Iris pigment epithelial cell (primary cell): Measurements from ENCODE around the gene ZMYND11.
"Not testable (repeated sequence)": the region's sequence is repeated elsewhere in the genome, so short reads cannot be mapped to it uniquely, and the experiment has no call there.

ENCODE experiments used
- DNase-seq: peaks from one replicate; pipeline ENCODE4 v3.0.0-alpha.2; 2011; ENCODE audit warnings: low read depth

Gene ZMYND11

DNA sequence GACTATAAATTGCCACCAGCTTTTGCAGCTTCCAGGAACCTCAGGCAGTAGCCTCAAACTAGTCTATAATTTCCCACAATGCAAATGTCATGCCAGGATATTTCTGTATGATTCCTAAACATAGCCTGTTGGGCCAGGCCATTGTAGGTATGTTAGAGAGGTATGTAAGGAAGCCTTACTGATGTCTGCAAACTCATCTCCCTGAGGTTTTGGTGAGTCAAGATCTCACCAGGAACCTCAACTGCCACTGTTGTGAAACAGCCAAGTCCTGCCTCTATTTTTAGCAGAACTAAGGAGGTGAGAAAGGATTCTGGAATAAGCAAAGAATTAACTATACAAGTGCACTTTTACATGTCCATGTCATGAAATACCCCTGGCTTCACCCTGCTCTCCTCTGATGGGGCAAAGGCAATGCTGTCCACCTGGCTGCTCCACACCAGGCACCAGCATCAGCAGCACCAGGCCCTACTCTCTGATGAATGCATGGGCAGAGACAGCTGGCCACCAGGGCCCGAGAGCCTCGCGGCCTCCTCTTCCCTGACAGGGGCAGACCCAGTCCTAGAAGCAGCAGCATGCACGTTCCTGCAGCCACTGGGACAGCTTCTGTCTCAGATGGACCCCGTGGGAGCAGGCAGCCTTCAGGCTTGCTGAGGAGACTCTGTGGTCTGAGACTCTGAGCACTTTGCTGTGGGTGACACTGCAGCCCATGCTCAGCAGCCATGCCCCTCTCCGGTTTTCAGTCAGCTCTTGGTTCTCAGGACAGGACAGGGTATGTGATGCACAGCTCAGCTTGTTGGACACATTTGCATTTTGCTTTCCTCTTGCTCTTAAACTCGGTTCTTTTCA, 147.3 kb downstream of the ZMYND11 start:
- peak; percentile 67 for DNase-seq

DNA sequence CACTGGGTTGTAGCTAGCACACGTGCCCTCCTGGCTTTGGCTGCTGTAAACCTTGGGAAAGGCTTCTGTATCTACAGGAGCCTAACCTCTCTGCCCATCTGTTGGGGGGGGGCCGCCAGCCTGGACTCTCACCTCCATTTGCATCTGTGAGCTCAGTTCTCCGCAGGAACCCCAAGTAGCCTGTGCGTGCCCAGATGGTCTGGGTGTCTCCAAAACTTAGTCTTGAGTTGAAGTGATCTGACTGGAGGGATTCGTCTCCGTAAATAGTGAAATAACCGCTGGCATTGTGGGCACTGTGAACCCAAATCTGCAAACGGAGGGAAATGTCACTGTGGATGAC, 147.9 kb downstream of the ZMYND11 start:
- DNase-seq = no peak

DNA sequence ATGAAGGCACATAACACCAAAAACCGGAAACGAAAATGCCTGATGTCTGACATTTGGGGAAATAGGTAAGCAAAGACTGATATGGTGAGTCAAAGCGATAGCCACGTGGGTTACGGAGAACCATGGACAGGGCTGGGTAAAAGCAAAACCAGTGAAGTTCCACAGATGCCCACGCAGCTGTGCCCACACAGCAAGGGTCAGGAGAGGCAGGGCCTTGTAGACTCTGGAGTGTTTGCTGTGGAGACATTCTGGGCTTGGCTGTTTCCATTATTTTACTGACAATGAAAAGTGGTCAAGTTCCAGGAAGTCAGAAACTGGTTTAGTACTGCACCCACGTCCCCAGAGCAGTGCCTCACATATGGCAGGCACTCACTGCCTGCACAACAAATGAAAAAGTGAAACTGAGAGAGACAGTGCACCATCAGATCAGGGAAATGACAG, 148.7 kb downstream of the ZMYND11 start:
- DNase-seq = no peak

DNA sequence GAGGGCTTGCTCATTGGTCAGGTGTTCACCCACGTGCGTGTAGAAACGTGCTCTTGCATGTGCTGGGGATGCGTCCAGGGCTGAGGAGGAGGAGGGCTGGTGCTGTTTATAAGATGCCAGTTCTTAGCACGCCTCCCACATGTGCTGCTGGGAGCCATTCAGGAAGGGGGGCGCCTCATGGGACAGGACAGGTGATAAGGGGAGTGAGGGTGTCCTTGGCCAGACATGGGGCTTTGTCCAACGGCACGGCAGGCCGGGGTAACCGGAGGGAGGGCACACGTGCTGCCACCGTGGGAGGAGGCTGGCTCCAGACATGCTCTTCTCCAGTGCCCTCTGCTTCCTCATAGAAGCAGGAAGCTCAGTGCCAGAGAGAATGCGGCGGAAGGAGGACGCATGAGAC, 150.0 kb downstream of the ZMYND11 start:
- DNase-seq = no peak

DNA sequence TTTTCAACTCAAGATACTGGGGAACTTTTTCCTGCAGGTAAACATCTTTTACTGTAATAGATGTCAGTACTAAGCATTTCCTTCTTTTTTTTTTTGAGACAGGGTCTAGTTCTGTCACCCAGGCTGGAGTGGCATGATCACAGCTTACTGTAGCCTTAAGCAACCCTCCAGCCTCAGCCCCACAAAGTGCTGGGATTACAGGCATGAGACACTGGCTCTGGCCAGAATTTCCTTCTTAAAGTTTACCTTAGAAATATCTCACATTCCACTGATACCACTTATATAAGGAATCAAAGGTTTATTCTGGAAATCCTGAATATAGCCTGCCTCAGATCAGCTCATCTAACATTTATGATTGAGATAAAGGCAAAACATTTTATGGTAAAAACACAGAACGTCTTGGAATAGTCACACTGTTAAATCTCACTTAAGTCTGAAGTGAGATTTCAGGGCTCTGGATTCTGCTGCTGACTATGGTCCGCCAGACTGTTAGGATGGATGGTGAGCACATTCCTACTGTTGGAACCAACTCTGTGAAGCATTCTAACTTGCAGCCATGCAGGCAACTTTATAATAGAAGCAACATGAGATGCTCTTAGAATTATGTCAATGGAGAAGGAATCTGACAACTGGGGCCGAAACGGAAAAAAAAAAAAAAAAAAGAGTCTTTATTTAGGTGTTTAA, 151.9 kb downstream of the ZMYND11 start:
- peak; percentile 42 for DNase-seq

DNA sequence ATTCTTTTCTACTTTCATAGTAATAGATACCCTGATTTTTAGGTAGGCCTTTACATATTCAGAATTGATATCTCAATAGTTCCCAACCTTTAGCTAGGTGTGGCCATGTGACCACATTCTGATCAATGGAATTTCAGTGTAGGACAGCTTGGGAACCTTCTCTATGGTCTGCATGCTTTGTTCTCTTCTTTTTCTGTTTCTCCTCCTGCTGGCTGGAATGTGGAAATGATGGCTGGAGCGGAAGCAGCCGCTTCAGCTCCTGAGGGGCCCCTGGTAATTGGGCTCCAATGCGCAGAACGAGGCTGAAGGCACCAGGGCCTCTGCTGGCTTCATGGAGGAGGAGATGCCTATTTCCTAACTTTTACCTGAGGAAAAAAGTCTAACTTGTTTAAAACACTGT, 152.6 kb downstream of the ZMYND11 start:
- DNase-seq = no peak

DNA sequence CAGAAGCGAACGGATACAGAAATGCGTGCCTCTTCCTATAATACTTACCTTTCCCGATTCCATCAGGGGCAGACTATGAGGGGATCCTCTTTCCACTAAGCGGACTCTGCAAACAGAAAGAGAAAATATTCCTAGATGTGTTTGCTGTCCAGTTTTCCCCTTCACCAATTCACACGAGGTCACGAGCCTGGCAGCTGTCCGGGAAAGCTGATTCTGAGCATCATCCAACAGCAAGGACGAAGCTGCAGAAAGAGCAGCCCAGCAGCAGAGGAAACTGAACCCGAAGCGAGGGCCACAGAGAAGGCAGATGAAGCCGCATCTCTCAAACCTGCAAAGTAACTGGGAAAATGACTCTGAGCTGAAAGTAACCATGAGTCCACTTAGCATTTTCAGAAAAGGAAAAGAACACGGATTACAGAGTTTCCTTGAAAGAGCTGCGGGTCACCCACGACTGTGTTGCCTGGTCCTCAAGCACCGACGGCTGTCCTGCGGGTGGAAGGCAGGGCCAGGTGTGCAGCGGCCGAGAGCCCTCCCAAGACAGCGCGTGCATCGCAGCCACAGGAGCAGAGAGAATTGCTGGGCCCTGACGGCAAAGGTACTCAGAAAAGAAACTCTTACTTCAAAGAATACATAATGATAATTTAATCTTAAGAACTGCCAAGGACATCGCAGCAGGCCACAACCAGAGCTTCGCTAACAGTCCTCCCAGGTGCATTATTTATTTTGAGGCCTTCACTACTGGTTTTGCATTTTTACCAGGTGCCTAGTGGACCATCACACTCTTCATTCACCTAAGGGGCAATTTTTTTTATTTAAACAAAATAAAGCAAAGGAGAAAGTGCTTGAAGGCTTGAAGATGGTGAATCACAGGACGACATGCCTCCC, 153.3 kb downstream of the ZMYND11 start:
- no peak for DNase-seq

DNA sequence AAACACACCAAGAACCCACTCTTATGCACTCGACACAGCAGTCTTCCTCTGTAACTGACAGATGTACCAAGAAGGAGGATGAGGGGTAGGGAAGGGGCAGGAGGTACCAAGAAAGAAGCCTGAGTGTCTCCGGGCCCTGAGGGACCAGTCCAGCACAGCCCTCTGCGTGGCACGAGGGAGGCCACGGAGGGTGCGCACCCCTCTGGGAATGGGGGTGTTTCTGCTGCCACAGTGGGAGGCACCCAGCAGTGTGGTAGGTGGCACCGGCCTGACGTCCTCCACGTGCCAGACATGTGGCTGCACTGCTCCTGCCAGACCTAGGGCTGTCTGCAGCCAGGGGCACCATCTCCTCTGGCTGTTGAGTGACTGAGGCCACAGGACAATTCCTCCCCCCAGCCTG, 154.3 kb downstream of the ZMYND11 start:
- no peak for DNase-seq

DNA sequence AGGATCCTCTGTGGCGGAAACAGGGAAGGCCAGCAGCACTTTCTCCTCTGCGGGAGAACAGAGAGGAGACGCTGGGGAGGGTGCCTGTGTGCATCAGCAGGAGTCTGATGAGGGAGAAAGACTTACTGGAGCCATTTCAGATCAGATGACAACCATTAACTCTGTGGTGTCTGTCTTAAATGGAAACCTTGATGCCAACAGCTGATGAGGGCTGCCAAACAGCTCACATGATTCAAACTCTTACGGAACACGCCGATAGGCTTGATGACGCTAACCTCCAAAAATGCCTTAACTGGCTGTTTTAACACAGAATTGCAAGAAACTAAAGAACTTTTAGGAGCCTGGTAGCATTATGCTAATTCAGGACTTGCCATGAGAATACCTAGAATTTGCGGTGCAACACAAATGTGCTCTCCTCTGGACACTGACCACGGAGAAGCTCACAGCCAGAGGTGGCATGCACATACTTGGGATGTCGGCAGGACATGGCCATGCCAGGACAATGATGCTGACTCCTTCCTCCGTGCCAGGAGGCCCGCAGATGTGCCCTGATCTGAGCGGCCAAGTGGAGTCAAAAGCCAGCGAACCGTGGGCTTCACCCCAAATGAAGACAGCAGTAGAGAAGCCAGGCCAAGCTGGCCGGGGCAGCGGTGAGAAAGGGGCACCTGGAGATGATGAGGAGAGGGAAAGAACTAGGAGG, 154.9 kb downstream of the ZMYND11 start:
- no peak for DNase-seq

DNA sequence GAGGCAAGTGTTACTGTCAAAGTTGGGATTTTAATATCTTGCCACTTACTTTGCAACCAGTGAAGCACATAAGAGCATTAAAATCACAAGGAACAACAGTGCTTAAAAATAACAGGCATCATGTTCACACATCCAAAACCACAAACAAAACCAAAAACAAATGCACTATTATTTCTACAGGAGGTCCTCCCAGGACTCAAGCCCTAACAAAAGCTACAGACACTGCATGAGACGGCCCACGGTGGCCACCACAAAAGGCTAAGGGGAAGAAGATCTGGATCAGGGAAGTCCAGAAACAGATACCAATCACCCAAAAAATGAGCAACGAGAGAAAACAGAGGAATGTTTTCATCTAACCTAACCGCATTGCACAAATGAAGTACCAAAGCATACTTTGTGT, 158.4 kb downstream of the ZMYND11 start:
- no peak for DNase-seq

DNA sequence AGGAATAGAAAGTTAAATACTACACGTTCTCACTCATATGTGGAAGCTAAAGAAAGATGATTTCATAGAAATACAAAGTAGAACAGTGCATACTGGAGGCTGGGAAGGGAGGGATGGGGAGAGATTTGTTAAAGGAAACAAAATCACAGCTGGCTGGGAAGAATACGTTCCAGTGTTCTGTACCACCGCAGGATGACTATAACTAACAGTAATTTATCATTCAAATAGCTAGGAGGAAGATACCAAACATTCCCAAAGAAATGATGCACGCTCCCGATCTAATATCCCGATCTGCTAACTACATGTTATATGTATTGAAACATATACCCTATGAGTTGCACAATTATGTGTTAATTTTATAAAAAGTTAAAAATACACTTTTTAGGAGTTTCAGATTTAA, 162.3 kb downstream of the ZMYND11 start:
- DNase-seq = peak; percentile 32

DNA sequence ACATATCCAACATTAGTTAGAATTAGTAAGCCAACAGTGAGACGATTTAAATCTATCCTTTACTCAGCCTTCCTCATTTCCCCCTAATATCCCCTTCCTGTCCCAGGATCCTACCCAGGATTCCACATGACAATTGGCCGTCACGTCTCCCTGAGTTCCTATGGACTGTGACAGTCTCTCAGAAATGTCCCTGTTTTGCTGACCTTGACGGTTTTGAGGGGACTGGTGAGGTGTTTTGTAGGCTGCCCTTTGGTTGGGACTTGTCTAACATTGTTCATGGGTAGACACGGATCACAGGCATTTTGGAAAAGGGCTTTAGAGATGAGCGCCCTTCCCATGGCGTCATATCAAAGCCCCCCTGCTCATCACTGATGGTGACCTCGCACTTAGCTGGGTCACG, 162.8 kb downstream of the ZMYND11 start:
- DNase-seq = no peak

DNA sequence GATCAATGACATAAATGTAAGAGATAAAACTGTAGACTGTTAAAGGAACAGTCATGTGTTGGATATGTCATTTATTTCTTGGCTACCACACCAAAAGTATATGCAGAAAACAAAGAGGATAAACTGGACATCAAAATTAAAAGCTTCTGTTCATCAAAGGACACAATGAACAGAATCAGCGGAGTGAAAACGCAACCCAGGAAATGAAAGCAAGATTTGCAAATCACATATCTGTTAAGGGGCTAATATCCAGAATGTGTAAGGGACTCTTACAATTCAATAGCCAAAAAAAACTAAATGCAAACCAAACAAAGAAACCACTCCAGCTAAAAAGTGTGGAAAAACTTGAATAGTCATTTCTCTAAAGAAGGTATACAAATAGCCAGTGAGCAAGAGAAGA, 164.3 kb downstream of the ZMYND11 start:
- DNase-seq = no peak

DNA sequence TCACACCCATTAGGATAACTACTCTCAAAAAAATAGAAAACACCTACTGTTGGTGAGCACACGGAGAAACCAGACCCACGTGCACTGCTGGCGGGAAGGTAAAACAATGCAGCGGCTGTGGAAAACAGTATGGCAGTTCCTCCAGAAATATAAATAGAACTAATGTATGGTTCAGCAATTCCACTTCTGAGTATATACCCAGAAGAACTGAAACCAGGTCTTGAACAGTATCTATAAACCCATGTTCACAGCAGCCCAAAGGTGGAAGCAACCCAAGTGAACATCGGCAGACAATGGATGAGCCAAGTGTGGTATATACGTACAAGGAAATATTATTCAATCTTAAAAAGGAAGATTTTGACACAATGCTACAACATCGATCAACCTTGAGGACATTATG, 164.7 kb downstream of the ZMYND11 start:
- DNase-seq = no peak

DNA sequence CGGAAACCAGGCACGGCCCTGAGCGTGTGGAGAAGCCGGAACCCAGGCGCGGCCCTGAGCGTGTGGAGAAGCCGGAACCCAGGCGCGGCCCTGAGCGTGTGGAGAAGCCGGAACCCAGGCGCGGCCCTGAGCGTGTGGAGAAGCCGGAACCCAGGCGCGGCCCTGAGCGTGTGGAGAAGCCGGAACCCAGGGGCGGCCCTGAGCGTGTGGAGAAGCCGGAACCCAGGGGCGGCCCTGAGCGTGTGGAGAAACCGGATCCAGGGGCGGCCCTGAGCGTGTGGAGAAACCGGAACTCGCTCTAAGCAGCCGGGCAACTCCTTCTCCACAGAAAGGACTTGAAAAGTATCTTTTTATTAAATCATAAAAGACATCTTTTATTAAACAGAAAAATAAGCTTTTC, 165.3 kb downstream of the ZMYND11 start:
- not testable (repeated sequence) for DNase-seq

DNA sequence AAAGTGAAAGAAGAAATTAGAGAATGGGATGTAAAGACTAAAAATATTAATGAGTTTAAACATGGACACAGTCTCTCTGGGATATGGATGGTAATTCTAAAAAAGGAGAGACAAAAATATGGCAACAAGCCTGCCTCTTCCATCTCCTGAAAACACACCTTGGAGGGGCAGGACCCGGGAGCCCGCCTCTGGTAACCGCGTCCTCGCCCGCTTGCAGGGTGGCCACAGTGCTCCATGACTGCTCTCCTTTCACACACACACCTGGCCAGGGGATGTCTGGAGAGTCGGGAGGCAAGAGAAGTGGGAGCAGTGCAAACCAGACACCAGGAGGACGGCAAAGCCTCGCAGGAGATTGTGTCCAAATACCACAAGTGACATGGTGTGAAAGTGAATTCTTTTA, 166.3 kb downstream of the ZMYND11 start:
- DNase-seq = no peak
